Smooth muscle cell of bladder (primary cell): ENCODE results near the gene CCDC6. TPM values are rescaled to one million over a fixed set of nuclear protein-coding genes. Genes with fewer than 3 reads are reported as not detected.

ENCODE experiments used
- total RNA-seq: library from RNA; depleted of rRNA; stranded (reverse); fragments of >200 nt; gene quantifications from 2 replicates; pipeline ENCODE4 v1.2.3, GENCODE V29; 2014

Gene CCDC6
- 20.6 and 21.1 TPM in 2 replicates for total RNA-seq

GRCh38 chr10:59906417-59907202 is at the start of gene CCDC6:
TSS of gene CCDC6 (minus strand) at chr10:59906556. CDS start at chr10:59906424, 132 bp downstream.

GRCh38 chr10:59753267-59753666 is 153.1 kb downstream of the CCDC6 start, which contains the start of gene MRLN:
TSS of gene MRLN (minus strand) at chr10:59753455.

Other genes with a start within 250 kb of the CCDC6 start
- gene SLC16A9, start 196.7 kb downstream of the CCDC6 start, total RNA-seq, result 0.14 and 0.55 TPM in 2 replicates
- not detected in 2 replicates for gene MRLN, start 153.1 kb downstream of the CCDC6 start, total RNA-seq